K562 (cell line): Measurements from ENCODE around the gene FAM124B. TPM values are rescaled to one million over a fixed set of nuclear protein-coding genes. Genes with fewer than 3 reads are reported as not detected.

Experiments used
- ATAC-seq: fragments of 200-7000 bp; cut with Tn5 transposase; 3 replicates; pipeline ENCODE4 v1.9.1; 2020; ENCODE audit warnings: moderate library complexity
- BruUV-seq: library from RNA; stranded (reverse); fragments of 400-500 nt; replicated peaks from 2 replicates; lab custom pipeline; 2021; lab: Mats Ljungman, UMichigan
- CTCF ChIA-PET: fragments of 300-600 bp; formaldehyde crosslinking; extraction: SDS; loops from one replicate; lab custom pipeline; 2021; ENCODE audit warnings: low intra/inter-chr PET ratio; lab: Yijun Ruan, JAX
- POLR2A ChIA-PET: fragments of 300-600, 350-650 bp; sonication (Branson Sonifier 250); formaldehyde crosslinking; extraction: SDS; loops from one replicate; lab custom pipeline; 2021; ENCODE audit warnings: antibody characterized with exemption, inconsistent platforms; lab: Yijun Ruan, JAX
- DNase-seq, 4 experiments: peaks; one replicate each; pipeline versions ENCODE4 v3.0.0 to v3.0.0-alpha.2; 2011 to 2018; ENCODE audit warnings: low spot score in 3 of 4, mixed read lengths in 3 of 4; ENCODE audit errors: extremely low read depth in 1 of 4
- FAIRE-seq: peaks from 2 replicates; lab custom pipeline; 2011; peaks lifted over from hg19 to GRCh38; lab: Jason Lieb, UNC
- H2AFZ ChIP-seq: 2 replicates; pipeline ENCODE4 v1.6.0; 2011; ENCODE audit warnings: low read depth, low read length, control low read depth, inconsistent platforms
- H3K27ac ChIP-seq: fragments of 200-600 bp; 3 replicates; pipeline ENCODE4 v1.8.0; 2011; ENCODE audit warnings: low read depth, mild to moderate bottlenecking, control low read depth, inconsistent platforms, low read length, moderate library complexity, mixed read lengths; ENCODE audit errors: extremely low read depth
- H3K27me3 ChIP-seq, 2 experiments: fragments of 300-600 bp in 1 of 2; 2 replicates in 1 of 2; 3 replicates in 1 of 2; pipeline versions ENCODE4 v1.6.0 to v1.8.0; 2011; ENCODE audit warnings: inconsistent platforms in 2 of 2, low read length in 2 of 2, mild to moderate bottlenecking in 1 of 2, mixed read lengths in 1 of 2, moderate library complexity in 1 of 2; ENCODE audit not compliant: control insufficient read depth in 2 of 2, insufficient read depth in 2 of 2
- H3K36me3 ChIP-seq: fragments of 300-600 bp; 3 replicates; pipeline ENCODE4 v1.8.0; 2011; ENCODE audit warnings: mild to moderate bottlenecking, low read length, inconsistent platforms; ENCODE audit not compliant: control insufficient read depth, insufficient read depth
- H3K4me1 ChIP-seq, 2 experiments: fragments of 200-600 bp in 1 of 2; replicated peaks in 1 of 2; 2 replicates in 1 of 2; 3 replicates in 1 of 2; pipeline versions ENCODE4 v1.5.1 to v1.8.0; 2011; ENCODE audit warnings: inconsistent platforms in 2 of 2, low read length in 2 of 2, mild to moderate bottlenecking in 1 of 2, mixed read lengths in 1 of 2, moderate library complexity in 1 of 2; ENCODE audit not compliant: control insufficient read depth in 2 of 2, insufficient read depth in 2 of 2
- H3K4me2 ChIP-seq: 2 replicates; pipeline ENCODE4 v1.6.1; 2011; ENCODE audit warnings: low read length, control low read depth, inconsistent platforms, mixed read lengths; ENCODE audit not compliant: insufficient read depth
- H3K4me3 ChIP-seq: fragments of 200-600 bp; sonication (generic), shearing (Covaris generic); 2 replicates; pipeline ENCODE4 v1.5.1; 2016; ENCODE audit warnings: control low read depth, inconsistent platforms
- H3K79me2 ChIP-seq: fragments of 200-600 bp; 3 replicates; pipeline ENCODE4 v1.8.0; 2011; ENCODE audit warnings: low read length, inconsistent platforms; ENCODE audit not compliant: control insufficient read depth, insufficient read depth
- H3K9ac ChIP-seq, 2 experiments: 2 replicates each; pipeline versions ENCODE4 v1.6.0 to v1.6.1; 2011; ENCODE audit warnings: low read depth in 2 of 2, low read length in 2 of 2, control low read depth in 1 of 2, inconsistent platforms in 1 of 2, mild to moderate bottlenecking in 1 of 2, mixed read lengths in 1 of 2; ENCODE audit not compliant: insufficient read depth in 1 of 2
- H3K9me1 ChIP-seq: one replicate; pipeline ENCODE4 v1.6.0; 2011; ENCODE audit warnings: inconsistent platforms, mild to moderate bottlenecking, low read length, moderate library complexity; ENCODE audit not compliant: control insufficient read depth, insufficient read depth
- H3K9me3 ChIP-seq: replicated peaks from 2 replicates; pipeline ENCODE4 v1.5.1; 2011; ENCODE audit warnings: low read depth, low read length, inconsistent platforms; ENCODE audit not compliant: control insufficient read depth, insufficient read depth
- H4K20me1 ChIP-seq: replicated peaks from 2 replicates; pipeline ENCODE4 v1.6.1; 2011; ENCODE audit warnings: low read length, inconsistent platforms, mixed read lengths; ENCODE audit not compliant: control insufficient read depth, insufficient read depth
- CHCHD3 ChIP-seq: fragments of 250-450 bp; sonication (Bioruptor Pico); IDR thresholded peaks from 2 replicates; pipeline ENCODE4 v2.1.2; 2022; ENCODE audit warnings: mild to moderate bottlenecking
- CREM ChIP-seq: IDR thresholded peaks from 2 replicates; pipeline ENCODE4 v1.6.1; 2014; ENCODE audit warnings: antibody characterized with exemption, low read depth
- CXXC5 ChIP-seq: fragments of 250-450 bp; sonication (Bioruptor Pico); IDR thresholded peaks from 2 replicates; pipeline ENCODE4 v1.8.0; 2022; ENCODE audit warnings: inconsistent platforms, mild to moderate bottlenecking, moderate library complexity
- ETV1 ChIP-seq: fragments of 450-650 bp; conservative IDR thresholded peaks from 2 replicates; pipeline ENCODE4 v1.6.1; 2016; ENCODE audit warnings: missing genetic modification characterization, control low read depth, low read depth, missing compliant biosample characterization
- MEIS2 ChIP-seq: fragments of 450-650 bp; IDR thresholded peaks from 2 replicates; pipeline ENCODE4 v1.6.1; 2014; ENCODE audit warnings: mild to moderate bottlenecking; ENCODE audit not compliant: partially characterized antibody
- RBM25 ChIP-seq: fragments of 200-400 bp; formaldehyde crosslinking; IDR thresholded peaks from 2 replicates; pipeline ENCODE4 v1.6.1; 2018; ENCODE audit warnings: low read length, low read depth, moderate library complexity; ENCODE audit not compliant: severe bottlenecking
- ZBTB17 ChIP-seq: fragments of 450-650 bp; formaldehyde crosslinking; IDR thresholded peaks from 2 replicates; pipeline ENCODE4 v1.4.0; 2020; ENCODE audit warnings: mild to moderate bottlenecking
- ZEB2 ChIP-seq: fragments of 450-650 bp; IDR thresholded peaks from 2 replicates; pipeline ENCODE4 v1.6.1; 2016
- ZNF121 ChIP-seq: sonication (generic); formaldehyde crosslinking; conservative IDR thresholded peaks from 2 replicates; pipeline ENCODE4 v1.8.0; 2022; ENCODE audit warnings: missing genetic modification reagents
- ZNF134 ChIP-seq: fragments of 250-450 bp; sonication (Bioruptor Pico); conservative IDR thresholded peaks from 2 replicates; pipeline ENCODE4 v1.4.0; 2020
- ZNF76 ChIP-seq: fragments of 250-450 bp; sonication (Bioruptor Pico); IDR thresholded peaks from 2 replicates; pipeline ENCODE4 v1.4.0; 2020; ENCODE audit warnings: mild to moderate bottlenecking, moderate library complexity, borderline replicate concordance
- WGBS: fragments of 100-300 bp; shearing (Covaris generic); methylation state at CpG from one replicate; pipeline ENCODE4 v1.1.6; 2016; ENCODE audit warnings: low coverage, mixed read lengths; ENCODE audit not compliant: insufficient coverage; ENCODE audit errors: missing lambda C conversion rate; 5-methylcytosine and 5-hydroxymethylcytosine counted together
- in situ Hi-C: fragments of 300-500 bp; cut with MboI; formaldehyde crosslinking; loops from 4 replicates; pipeline ENCODE4 v1.15.0; 2018; ENCODE audit warnings: inconsistent platforms, mixed read lengths
- intact Hi-C: fragments of 100-400 bp; cut with micrococcal nuclease; formaldehyde crosslinking; loops from 2 replicates; pipeline ENCODE4 v1.14.2; 2022
- polyA plus RNA-seq, 8 experiments: library from polyadenylated mRNA; depleted of rRNA in 4 of 8; stranded (reverse) in 5 of 8; unstranded in 3 of 8; fragments of >200 nt; fragmentation: Nextera tagmentation in 2 of 8; fragmentation: Illumina TruSeq in 1 of 8; extraction: Ambion mirVana in 2 of 8; extraction: Trizol in 1 of 8; gene quantifications; 2 replicates each; pipeline versions ENCODE4 v1.2.1 to v1.2.3, GENCODE V29; 2011 to 2014; ENCODE audit warnings: inconsistent platforms in 1 of 8, missing spikeins in 1 of 8
- total RNA-seq, 7 experiments: library from RNA; depleted of rRNA in 6 of 7; stranded (reverse); fragments of >200 nt in 6 of 7; fragmentation: Illumina TruSeq in 2 of 7; extraction: Trizol in 2 of 7; gene quantifications; 2 replicates each; pipeline versions ENCODE4 v1.2.1 to v1.2.3, GENCODE V29; 2011 to 2021; ENCODE audit warnings: low replicate concordance in 1 of 7
- TF ChIP-seq, protein P1 (sequence below): IDR thresholded peaks from 2 replicates; pipeline ENCODE4 v1.6.1; 2012; ENCODE audit warnings: low read depth, low read length, improper control_type of control experiment, borderline replicate concordance

The FAM124B gene
- total and polyA plus RNA-seq, 9 of the 15 experiments (the other 6 are each of a cell fraction or from before 2014, with no cell fraction given) = 6.2 to 21.4 (median 9.3) TPM

DNA sequence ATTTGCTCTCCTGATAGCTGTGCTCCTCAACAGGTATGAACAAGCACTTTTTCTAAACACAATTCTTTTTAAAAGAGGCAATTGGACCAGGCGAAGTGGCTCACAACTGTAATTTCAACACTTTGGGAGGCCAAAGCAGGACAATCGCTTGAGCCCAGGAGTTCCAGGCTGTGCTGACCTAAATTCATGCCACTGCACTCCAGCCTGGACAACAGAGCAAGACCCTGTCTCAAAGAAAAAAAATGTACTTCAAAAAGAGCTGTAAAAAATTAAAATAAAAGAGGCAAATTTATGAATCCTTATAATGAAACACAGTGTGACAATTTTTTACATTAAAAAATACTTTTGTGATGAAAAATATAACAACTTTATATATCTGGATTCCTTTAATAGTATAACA lies 1.8 kb upstream of the FAM124B start:
- DNase-seq = no peak
- BruUV-seq = no TSS peak
- H3K9me1 ChIP-seq = no peaks in the 10 kb centered on the region
- in situ Hi-C loops = no loop called here
- intact Hi-C loops = loop anchor here (5.0 kb wide), 1 partner anchor 184 kb away; the partner anchor contains the start of gene CUL3
- peaks cover 31% of the 10 kb centered on the region for H3K79me2 ChIP-seq
- H3K27ac ChIP-seq = no peak overlapping the region
- CTCF ChIA-PET = no interaction called here
- WGBS = 20% methylated on average over 2 of the region's 2 CpGs
- no peak overlapping the region for H2AFZ ChIP-seq
- no peak overlapping the region for H3K4me3 ChIP-seq
- no peaks in the 10 kb centered on the region for H4K20me1 ChIP-seq
- POLR2A ChIA-PET = no interaction called here
- peaks cover 0 to 4% of the 10 kb centered on the region in 2 experiments; a peak in 3 of 5 replicates for H3K4me1 ChIP-seq
- H3K36me3 ChIP-seq = no peaks in the 10 kb centered on the region
- H3K4me2 ChIP-seq = no peak overlapping the region
- no peaks in the 10 kb centered on the region for H3K27me3 ChIP-seq
- peak; percentile 56 for TF ChIP-seq RBM25
- peak; percentile 67; the same call in 1 of the 2 replicates for TF ChIP-seq ZNF121
- no peak for TF ChIP-seq ZNF134
- H3K9me3 ChIP-seq = no peaks in the 10 kb centered on the region
- no peak for ATAC-seq
- no peak for FAIRE-seq
- H3K9ac ChIP-seq = no peak overlapping the region

DNA sequence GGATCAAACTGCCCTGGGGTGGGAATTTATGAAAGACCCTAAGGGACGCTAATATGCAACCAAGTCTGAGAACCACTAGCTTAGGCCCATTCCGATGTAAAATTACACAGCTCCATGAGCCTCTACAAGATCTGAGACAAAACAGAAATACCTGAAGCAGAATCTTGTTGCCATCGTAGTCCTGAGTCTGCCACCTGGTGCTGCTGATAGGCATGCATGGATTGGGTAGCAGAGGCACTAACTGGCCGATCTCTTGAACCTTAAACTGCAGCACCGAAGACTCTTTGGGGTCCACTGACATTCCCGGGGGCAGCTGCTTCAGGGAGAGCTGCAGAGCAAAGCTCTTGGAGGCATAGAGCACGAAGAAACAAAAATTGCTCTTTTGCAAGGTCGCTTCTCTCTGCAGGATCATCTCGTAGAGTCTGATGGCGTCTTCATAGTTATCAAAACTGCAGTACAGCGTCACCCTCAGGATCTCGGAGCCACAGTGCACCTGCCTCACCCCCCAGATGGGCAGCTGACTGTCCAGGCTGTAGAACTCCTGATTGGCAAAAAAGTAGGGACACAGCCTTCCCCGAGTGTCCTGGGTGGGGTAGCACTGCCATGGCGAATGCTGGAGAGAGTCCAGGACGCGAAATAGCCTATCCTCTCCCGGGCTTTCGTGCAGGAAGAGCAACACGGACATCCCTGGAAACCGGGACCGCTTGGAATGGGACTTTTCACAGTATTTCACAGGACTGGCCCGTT lies 848 bp downstream of the FAM124B start:
- FAIRE-seq (peak; percentile 61), ATAC-seq (peak; percentile 79), DNase-seq (peak; percentile 13 to 57 (median 19))
- H2AFZ ChIP-seq = peak overlapping the region; percentile 88
- H3K27me3 ChIP-seq = no peaks in the 10 kb centered on the region
- H3K79me2 ChIP-seq = peaks cover 48% of the 10 kb centered on the region
- H3K4me3 ChIP-seq = peak overlapping the region; percentile 45
- H3K36me3 ChIP-seq = no peaks in the 10 kb centered on the region
- in situ Hi-C loops = no loop called here
- H3K9me3 ChIP-seq = no peaks in the 10 kb centered on the region
- ChIA-PET CTCF (no interaction called here), POLR2A (interaction anchor here (0.5 to 1.9 kb wide), 5 partner anchors 8 to 181 kb away, joined by 3 to 10 read pairs (median 5); no protein-coding TSS in a partner anchor)
- H3K4me1 ChIP-seq = peaks cover 0 to 4% of the 10 kb centered on the region in 2 experiments; a peak in 3 of 5 replicates
- H3K9ac ChIP-seq = peak overlapping the region; percentile 84 to 94
- intact Hi-C loops = loop anchor here (2.0 to 5.0 kb wide), 2 partner anchors 42 to 186 kb away; partner anchors contain the start of gene CUL3
- H3K27ac ChIP-seq = peak overlapping the region; percentile 95
- peak overlapping the region; percentile 91 for H3K4me2 ChIP-seq
- no peaks in the 10 kb centered on the region for H3K9me1 ChIP-seq
- WGBS = 0% methylated on average over 20 of the region's 22 CpGs
- no peaks in the 10 kb centered on the region for H4K20me1 ChIP-seq
- no TSS peak for BruUV-seq
- no peak for TF ChIP-seq ETV1 (tag)
- no peak for TF ChIP-seq CHCHD3
- TF ChIP-seq, protein P1, sequence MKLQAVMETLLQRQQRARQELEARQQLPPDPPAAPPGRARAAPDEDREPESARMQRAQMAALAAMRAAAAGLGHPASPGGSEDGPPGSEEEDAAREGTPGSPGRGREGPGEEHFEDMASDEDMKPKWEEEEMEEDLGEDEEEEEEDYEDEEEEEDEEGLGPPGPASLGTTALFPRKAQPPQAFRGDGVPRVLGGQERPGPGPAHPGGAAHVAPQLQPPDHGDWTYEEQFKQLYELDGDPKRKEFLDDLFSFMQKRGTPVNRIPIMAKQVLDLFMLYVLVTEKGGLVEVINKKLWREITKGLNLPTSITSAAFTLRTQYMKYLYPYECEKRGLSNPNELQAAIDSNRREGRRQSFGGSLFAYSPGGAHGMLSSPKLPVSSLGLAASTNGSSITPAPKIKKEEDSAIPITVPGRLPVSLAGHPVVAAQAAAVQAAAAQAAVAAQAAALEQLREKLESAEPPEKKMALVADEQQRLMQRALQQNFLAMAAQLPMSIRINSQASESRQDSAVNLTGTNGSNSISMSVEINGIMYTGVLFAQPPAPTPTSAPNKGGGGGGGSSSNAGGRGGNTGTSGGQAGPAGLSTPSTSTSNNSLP = 0 out of 2 replicates have a peak, but pooled peaks have one; percentile 40
- TF ChIP-seq MEIS2 = no peak
- peak; percentile 31; the same call in 1 of the 2 replicates for TF ChIP-seq CREM
- peak; percentile 87 for TF ChIP-seq ZBTB17 (CRISPR knock-in tag)
- no peak for TF ChIP-seq ZNF76 (CRISPR knock-in tag)
- 0 out of 2 replicates have a peak, but pooled peaks have one; percentile 23 for TF ChIP-seq ZEB2
- TF ChIP-seq CXXC5 (CRISPR knock-in tag) = no peak
